NCI-H524 (cell line): ENCODE data around the gene TNNC1.

ENCODE experiments used
- DNase-seq, 2 experiments: peaks; one replicate each; lab custom pipeline; 2025; lab: John Stamatoyannopoulos, UW

TNNC1 gene

DNA sequence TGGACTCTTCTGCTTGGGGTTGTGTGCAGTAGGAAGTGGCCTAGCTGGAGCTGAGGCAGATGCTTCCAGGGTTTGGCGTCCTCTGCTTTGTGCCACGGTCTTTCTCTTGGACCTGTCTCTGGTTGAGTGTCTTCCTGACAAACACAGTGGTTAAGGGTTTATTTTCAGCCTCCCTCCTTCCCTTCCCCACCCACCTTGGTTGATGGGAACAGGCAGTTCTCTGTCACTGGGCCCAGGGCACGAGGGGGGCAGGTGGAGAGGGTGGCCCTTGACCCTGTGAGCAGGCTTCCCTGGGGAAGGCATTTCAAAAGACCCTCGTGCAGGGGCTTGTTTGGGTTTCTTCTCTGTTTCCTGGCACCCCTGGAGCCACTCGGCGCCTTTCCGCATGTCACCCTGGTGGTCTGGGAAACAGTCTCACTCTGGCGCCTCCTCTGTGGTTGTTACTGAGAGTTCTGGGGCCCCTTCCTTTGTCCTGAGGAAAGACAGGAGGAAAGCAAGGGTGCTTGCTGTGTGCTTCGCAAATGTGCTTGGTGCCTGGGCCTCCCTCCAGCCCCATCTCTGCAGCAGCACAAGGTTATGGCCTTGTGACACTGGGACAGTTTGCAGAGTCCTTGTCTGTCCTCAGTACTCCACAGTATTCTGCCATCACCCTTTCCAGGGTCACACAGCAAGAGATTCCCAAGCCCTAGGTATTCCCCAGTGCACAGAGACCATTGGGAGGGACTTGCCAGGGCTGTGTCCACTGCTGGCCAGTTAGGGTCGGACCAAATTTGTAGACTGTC, 31.0 kb upstream of the TNNC1 start:
- DNase-seq = no peak

DNA sequence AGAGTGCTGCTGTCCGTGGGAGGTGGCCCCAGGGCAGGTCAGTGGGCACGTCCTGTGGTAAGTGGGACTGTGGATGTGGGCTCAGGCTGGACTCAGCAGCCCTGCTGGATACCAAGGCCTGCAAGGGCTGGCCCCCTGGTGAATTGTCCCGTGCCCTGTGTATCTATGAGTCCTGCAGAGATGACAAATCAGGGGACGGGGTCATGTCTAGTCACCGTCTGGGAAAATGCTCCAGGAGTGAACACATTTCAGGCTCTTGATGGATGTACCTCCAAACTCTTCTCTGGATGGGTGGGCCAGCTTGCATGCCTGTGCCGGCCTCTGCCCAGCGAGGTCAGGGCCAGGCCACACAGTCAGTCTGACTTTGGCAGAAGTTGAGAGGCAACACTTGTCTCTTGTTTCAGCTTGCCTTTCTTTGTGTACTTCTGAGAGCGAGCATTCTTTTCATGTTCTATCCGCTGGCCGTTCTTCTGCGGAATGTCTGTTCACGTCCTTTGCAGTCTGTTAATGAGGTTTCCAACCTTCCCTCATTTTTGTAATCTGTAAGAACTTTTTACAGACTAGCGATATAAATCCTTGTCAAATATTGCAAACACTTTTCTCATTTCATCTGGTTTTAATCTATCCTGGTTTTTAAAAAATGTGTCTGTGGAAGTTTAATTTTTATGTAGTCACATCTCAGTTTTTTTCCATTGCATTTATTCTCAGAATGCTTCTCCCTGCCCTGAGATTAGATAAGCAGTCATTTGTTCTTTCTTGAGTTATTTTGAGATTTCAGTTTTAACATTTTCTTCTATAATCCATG, 29.9 kb upstream of the TNNC1 start:
- DNase-seq = no peak

DNA sequence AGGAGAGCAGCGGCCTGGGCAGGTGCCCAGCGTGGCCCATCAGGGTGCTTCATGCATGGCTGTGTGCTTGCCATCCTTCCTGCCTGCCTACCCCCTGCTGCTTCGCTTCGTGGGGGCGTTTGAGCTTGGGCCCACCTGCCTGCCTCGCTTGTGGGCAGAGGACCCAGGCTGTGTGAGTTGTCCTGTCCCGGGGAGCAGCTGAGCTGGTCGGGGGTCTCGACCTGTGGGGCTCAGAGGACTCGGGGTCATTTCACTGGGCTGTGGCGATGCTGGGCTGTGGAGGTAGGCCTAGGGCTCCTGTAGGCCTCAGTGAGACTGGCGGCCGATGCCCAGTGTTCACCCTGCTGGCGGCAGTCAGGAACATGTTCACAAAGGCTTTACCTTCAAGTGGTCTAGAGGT, 29.2 kb upstream of the TNNC1 start:
- no peak for DNase-seq

DNA sequence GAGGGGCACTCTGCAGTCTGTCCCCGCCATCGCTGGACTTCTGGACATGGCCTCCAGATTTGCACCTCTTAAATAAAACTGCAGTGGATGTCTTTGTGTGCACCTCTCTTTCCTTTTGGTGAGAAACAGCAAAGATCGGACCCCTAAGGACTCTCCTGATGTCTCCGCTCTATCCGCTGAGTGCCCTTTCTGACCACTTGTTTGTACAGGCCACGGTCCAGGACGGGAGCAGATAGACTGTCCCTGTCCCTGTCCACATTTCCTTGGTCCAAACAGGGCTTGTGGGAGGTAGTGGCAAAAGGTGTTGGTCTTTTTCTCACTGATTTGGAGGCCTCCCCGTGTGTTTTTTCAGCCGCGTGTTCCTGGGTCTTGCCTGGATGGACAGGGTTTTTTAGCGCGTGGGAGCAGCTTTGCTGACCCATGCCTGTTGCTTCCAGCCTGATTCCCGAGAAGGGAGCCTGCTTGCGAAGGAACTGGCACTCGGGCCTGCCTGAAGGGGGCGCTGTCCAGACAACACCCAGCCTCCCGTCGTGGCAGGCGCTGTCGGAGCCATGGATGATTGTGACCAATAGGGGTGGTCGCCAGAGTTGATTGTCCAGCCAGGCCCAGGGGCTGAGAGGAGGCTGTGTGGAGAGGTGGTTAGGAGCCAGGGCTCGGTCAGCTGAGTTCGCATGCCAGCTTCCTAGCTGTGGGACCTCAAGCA, 28.1 kb upstream of the TNNC1 start:
- no peak for DNase-seq

DNA sequence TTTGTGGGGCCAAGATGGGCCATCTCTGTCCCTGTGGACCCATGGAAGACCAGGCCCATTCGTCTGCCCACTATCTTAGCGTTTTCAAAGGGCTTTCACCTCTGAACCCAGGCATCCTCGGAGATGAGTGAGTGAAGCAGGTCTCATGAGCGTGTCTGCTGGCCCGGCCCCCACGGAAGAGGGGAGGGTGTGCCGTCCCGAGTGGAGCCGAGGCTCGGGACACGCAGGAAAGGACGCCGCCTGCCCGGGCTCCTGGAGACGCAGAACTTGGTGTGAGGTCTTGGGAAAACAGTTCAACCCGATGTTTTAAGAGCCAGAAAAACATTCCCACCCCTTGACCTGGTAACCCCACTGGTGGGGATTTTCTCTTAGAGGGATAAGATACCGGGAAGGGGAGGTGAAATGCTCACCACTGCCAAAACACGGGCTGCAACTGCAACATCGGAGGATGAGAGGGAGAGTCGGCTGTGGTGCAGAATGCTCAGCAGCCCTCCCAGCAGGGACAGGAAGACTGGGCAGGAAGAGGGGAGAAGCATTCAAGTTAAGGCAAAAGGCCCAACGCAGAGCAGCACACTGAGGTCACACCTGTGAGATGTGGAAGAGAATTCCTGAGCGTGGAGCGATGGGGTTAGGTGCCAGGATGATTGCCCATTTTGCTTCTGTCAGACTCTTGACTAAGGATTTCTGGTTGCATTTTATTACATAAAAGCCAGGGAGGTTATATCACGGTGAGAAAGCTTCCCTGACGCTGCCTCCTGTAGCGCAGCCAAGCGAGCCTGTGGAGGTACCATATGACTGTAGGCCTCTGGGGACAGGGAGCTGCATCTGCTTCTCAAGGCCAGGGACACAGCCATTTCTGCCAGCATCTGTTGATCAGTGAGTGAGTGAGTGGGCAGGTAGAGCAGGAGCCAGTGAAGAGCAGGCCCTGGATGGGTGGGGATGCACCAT, 27.2 kb upstream of the TNNC1 start:
- peak in 1 of 2 experiments; percentile 66 for DNase-seq

DNA sequence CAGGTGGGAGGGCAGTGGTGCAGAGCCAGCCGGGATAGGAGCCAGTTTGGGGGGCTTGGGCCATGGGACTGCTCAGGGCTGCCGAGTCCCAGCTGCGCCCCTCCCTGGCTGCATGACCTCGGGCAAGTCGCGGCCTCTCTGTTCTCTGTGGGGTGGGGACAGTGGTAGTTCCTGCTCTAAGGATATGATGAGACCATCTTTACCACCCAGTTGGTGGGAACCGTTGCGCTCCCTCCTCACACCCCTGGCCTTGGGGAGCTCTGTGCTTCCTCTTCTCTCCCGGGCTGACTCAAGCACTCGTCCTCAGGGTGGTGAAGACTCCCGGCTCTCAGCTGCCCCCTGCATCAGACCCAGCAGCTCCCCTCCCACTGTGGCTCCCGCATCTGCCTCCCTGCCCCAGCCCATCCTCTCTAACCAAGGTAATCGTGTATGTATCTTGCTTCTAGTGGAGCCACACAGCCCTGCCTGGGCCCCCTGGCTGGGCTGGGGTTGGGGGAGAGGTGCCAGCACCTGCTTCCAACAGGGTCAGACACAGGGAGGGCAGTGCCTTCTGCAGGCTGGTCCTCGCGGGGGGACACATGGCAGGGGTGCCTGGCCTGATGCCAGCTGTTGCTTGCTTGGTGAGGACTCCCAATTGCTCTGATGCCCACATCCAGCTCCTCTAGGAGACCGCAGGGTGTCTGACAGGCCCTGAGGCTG, 26.2 kb upstream of the TNNC1 start:
- DNase-seq = no peak

DNA sequence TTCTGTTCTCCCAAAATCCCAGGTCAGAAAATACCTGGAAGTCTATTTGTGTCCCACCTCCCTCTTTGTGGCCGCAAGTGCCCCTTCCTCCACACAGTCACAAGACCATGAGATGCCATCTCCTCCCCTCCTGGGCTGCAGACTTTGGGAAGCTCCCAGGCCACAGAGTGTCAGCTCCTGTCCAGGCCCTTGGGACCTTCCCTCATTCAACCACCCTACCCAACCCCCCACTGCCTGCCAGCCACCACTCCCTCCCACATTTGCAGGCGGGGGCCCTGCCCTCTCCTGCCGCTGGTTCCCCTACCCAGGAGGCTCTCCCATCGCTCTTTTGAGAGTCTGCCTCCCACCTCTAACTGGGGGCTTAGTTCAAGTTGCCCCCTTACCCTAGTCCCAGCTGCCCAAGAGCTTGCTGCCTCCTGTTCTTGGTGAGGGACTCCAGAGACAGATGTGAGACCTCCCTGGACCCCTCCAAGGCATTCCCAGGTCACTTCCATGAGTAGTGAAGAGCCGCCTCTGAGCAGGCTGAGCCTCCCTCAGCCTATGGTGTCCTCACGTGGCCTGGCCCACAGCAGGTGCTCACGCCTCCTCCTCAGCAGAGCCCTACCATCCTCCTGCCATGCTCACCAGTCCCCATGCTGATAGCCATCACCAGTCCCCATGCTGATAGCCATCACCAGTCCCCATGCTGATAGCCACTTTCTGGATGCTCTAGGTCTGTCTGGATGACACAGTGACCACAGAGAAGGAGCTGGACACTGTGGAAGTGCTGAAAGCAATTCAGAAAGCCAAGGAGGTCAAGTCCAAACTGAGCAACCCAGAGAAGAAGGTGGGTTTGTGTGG, 25.4 kb upstream of the TNNC1 start:
- no peak for DNase-seq

DNA sequence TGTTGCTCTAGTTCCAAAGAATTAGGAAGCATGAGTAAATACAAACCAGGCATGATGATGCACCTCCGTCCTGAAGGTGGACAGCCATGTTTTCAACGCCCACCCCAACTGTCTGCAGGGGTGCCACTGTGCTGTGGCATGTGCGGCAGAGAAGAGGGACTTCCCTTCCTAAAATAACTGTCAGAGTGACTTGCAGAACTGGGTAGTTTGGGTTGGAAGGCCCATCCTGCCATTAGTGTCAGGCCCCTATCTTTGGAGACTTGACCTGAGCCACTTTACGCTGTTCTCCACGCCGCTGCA, 23.9 kb upstream of the TNNC1 start:
- no peak for DNase-seq

DNA sequence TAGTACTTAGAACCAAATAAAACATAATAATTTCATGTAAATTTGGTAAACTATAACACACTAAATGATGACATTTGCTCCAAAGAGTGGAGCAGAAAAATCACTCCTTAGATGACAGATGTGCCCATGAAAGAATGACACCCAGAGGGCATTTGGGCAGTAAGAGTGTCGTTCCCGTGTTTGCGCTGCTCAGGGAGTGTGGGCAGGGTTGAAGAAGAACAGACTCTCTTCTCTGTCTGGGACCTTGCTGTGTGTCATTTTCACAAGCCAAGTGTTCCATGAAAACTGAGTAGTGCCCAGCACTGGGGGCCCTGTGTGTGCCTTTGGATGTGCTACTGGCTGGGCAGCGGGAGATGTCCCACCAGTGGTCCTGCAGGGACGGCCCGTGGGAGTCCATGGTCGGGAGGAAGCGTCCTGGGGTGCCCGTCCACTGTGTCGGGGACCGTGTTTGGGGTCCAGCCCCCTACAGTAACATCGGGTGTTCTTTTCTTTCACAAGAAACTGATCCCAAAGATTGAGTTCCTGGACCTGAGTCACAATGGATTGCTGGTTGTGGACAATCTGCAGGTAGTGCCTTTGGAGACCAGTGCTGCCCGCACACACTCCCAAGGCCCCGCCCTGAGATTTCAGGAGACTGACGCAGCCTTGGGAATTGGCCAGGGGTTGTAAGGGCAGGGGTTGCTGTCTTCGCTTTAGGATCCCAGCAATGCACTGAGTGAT, 23.4 kb upstream of the TNNC1 start:
- DNase-seq = no peak

DNA sequence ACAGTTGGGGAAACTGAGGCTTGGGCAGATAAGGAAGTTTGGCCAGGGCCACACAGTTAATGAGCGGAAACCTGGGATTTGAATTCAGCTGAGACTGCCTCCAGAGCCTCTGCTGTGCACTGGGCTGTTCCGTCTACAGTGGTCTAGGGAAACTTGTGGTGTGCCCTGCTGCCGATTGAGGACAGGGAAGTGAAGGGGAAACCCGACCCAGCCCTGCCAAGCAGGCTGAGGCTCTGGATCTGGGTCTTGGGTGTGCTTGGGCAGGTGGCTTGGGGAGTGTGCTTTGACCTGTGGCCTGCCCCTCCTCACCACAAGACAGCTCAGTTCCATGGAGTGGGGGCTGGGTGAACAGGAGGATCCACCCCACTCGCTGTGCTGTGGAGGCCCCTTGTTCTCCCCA, 19.2 kb upstream of the TNNC1 start:
- DNase-seq = no peak

DNA sequence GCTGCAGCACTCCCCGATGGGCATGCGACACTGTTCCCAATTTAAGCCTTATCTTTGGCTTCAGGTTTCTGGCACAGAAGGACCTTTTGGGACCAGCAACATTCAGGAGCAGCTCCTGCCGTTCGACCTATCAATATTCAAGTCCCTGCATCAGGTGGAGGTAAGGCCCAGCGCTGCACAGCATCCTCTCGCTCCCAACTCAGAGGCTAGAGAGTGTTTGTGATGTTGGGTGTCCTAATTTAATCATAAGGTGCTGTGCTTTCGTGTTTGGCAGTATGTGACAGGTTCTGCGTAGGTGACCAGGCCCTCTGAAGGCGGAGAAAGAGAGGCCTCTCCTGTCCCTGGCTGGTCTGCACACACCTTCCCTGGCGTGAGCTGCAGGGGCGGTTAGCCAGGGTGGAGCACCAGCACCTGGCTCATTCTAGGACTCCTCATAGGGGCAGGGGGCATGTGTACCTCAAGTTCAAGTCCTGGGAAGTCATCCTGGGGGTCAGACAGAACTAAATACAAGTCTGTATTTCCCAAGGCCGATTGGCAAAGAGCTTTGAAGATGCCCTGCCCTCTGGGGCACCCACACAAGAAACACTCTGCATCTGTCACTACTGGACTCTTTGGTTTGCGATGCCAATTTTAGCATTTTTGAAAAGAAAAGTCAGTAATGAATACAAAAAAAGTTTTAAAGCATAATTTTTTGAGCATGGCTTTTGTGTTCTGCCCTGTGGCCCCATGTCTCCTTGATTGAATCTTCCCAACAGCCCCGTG, 18.6 kb upstream of the TNNC1 start:
- no peak for DNase-seq

DNA sequence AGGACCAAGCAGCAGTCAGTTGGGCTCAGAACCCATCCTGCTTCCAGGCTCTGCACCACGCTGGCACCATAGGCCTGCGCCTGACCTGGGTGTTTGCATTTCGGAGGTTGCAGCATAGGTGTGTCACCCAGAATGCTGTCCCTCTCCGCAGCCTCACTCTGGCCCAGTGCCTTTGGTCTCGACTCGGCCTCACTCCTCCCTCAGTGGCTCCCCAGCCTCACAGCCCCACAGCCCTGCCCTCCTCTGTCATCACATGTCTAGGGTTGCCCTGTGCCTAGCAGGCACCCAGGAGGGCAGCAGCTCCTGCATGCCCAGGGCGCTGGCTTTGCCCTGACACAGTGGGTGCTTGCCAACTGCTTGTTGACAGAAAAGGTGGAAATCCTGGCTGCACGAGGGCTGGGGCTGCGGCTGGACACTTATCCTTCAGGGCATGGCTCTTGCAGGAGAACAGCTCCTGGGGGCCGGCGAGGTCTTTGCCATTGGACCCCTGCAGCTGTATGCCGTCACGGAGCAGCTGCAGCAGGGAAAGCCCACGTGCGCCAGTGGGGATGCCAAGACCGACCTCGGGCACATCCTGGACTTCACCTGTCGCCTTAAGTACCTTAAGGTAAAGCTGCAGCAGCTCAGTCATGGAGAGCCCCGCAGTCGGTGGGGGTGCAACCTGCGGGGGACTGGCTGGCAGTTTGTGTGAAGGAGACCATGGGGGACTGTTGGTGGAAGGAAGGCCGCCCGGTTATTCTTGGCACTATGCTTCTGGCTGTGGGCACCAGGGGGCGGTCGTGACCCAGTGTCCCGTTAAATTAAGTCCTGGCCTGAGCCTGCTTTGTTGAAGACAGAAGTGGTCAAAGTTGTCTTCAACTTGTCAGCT, 17.8 kb upstream of the TNNC1 start:
- DNase-seq = no peak

DNA sequence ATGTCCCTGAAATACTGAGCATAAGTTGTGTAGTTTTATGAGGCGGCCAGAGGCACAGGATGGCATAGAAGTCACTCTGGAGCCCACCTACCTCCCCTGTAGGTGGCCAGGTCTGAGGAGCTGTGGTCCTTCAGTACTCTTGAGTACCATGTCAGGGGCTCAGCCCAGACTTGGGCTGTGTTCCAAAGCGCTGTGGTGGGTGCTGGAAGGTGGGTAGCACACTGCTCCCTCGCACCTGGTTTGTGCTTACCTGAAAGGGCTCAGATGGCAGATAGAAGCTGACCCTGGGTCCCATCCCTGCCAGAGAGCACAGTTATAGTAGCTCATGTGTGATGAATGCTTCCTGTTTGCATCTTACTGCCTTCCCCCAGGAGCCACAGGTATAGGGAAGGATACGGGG, 17.1 kb upstream of the TNNC1 start:
- no peak for DNase-seq

DNA sequence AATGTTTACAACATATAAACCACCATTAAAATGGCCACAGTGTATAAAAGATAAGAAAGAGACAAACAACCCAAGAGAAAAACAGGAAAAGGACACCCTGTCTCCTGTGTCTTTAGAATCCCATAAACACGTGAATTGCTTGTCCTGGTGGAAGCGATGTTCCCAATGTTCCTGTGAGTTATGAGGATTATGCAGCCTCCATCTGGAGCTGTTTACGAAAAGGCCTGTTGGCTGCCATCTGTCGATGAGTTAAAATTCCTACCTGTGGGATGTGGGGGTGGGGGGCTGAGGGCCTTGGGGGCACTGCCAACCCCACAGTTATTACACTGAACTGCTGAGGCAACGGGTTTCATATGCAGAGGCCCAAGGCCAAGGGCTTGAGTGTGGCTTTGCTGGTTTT, 15.2 kb upstream of the TNNC1 start:
- peak; percentile 91 to 96 for DNase-seq

DNA sequence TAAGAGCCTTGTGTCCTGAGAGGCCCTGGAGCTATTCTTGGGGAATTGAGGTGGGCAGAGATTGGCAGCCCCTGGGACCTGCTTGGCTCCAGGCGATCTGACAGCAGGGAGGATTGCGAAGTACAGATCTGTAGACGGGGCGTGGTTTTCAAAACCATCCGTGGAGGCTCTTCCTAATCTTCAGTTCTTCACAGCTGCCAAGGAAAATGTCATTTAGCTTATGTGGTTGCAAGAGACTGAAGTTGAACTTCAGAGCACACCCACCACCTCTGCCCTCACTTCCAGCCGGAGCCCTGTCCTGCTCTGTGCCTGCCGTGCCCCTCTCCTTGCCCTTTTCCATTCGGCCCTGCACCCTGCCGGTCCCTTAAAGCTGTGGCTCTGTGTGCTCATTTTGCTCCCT, 14.5 kb upstream of the TNNC1 start:
- peak; percentile 70 to 91 for DNase-seq

DNA sequence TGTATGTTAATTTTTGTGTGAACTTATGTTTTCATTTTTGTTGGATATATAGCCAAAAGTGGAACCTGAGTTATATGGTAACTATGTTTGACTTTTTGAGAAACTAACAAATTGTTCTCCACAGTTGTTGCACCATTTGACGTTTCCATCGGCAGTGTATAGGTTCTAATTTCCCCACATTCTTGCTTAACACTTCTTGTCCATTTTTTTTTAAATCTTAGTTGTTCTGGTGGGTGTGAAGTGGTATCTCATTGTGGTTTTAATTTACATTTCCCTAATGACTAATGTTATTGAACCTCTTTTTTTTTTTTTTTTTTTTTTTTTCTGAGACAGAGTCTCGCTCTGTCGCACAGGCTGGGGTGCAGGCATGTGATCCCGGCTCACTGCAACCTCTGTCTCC, 9.6 kb upstream of the TNNC1 start:
- no peak for DNase-seq

DNA sequence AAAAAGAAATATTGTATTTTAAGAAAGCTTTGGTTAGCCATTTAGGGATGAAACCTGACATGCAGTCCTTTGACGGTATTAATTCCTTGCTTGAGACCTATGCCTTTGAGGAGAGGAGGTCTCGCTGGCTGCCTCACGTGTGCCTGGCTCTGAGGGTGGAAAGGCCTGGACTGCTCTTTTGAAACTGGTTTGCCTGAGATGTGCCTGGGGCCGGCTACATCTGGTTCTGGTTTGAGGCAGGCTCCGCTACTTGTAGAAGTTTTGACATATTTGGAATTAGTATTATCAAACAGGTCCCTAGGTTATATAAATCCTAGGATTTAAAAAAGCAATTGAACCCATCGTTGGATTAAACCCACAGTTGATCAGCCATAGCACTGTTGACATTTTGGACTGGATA, 8.0 kb upstream of the TNNC1 start:
- DNase-seq = no peak
